Tibial nerve (tissue), 4 donors: ENCODE results near the gene DMKN.

Source experiments
- CTCF ChIP-seq, 5 experiments: fragments of 200-600 bp in 3 of 5; fragments of 450-650 bp in 2 of 5; sonication (generic) in 3 of 5; IDR thresholded peaks; one replicate each; pipeline ENCODE4 v1.5.1; 2016 to 2019; ENCODE audit warnings: antibody characterized with exemption in 5 of 5, mild to moderate bottlenecking in 3 of 5, moderate library complexity in 2 of 5
- EP300 ChIP-seq, 2 donors: sonication (generic); formaldehyde crosslinking; IDR thresholded peaks; one replicate each; pipeline ENCODE4 v1.6.1; 2017; ENCODE audit warnings: antibody characterized with exemption in 2 of 2, mild to moderate bottlenecking in 1 of 2
- POLR2A ChIP-seq, 2 donors: fragments of 450-650 bp; IDR thresholded peaks; one replicate each; pipeline ENCODE4 v1.6.1; 2017; ENCODE audit warnings: antibody characterized with exemption in 2 of 2, mild to moderate bottlenecking in 2 of 2, moderate library complexity in 2 of 2

GRCh38 chr19:35562776-35563175, 49.3 kb upstream of the DMKN start:
- TF ChIP-seq CTCF (IDR thresholded peaks at IDR 0.05) = no peak
- TF ChIP-seq POLR2A (IDR thresholded peaks at IDR 0.05) = no peak
- no peak for TF ChIP-seq EP300 (IDR thresholded peaks at IDR 0.05)
